Transverse colon (tissue), 4 donors: Measurements from ENCODE around the gene PBXIP1.

Source experiments
- CTCF ChIP-seq, 5 experiments: fragments of 200-600 bp in 3 of 5; fragments of 450-650 bp in 2 of 5; sonication (generic) in 3 of 5; IDR thresholded peaks; 1 replicate in 2 of 5; 2 replicates in 3 of 5; pipeline ENCODE4 v1.5.1; 2016 to 2017; ENCODE audit warnings: antibody characterized with exemption in 5 of 5, inconsistent platforms in 3 of 5, mild to moderate bottlenecking in 2 of 5, moderate library complexity in 1 of 5
- POLR2A ChIP-seq: fragments of 450-650 bp; IDR thresholded peaks from one replicate; pipeline ENCODE4 v1.6.1; 2016; ENCODE audit warnings: antibody characterized with exemption, mild to moderate bottlenecking, moderate library complexity
- POLR2AphosphoS5 ChIP-seq, 3 donors: sonication (generic); formaldehyde crosslinking; IDR thresholded peaks; one replicate each; pipeline ENCODE4 v1.6.1; 2016; ENCODE audit warnings: antibody characterized with exemption in 3 of 3

GRCh38 chr1:154952664-154953063 is 3.2 kb downstream of the PBXIP1 start:
- TF ChIP-seq CTCF (IDR thresholded peaks at IDR 0.05) (no peak), POLR2AphosphoS5 (IDR thresholded peaks at IDR 0.05) (no peak), POLR2A (no peak)
